Endothelial cell of umbilical vein (primary cell): Measurements from ENCODE around the gene FAXDC2. TPM values are rescaled to one million over a fixed set of nuclear protein-coding genes. Genes with fewer than 3 reads are reported as not detected.

ENCODE experiments used
- BruUV-seq: library from RNA; stranded (reverse); fragments of 400-500 nt; replicated peaks from 2 replicates; lab custom pipeline; 2021; lab: Mats Ljungman, UMichigan
- CTCF ChIA-PET: fragments of 300-600, 350-600 bp; sonication (Branson Sonifier 250); formaldehyde crosslinking; loops from one replicate; lab custom pipeline; 2021; ENCODE audit warnings: antibody characterized with exemption, inconsistent platforms; lab: Charles Lee
- POLR2A ChIA-PET: fragments of 300-600, 350-600 bp; sonication (Branson Sonifier 250); formaldehyde crosslinking; loops from one replicate; lab custom pipeline; 2021; ENCODE audit warnings: antibody characterized with exemption, inconsistent platforms; lab: Charles Lee
- DNase-seq: peaks from one replicate; pipeline ENCODE4 v3.0.0-alpha.2; 2011; ENCODE audit warnings: low read depth, low spot score
- FAIRE-seq: peaks from 2 replicates; lab custom pipeline; 2011; peaks lifted over from hg19 to GRCh38; lab: Jason Lieb, UNC
- H2AFZ ChIP-seq: 2 replicates; pipeline ENCODE4 v1.6.0; 2012; ENCODE audit warnings: low read depth, low read length, control low read depth, inconsistent platforms
- H3K27ac ChIP-seq: 2 replicates; pipeline ENCODE4 v1.5.1; 2011; ENCODE audit warnings: low read depth, mild to moderate bottlenecking, control low read depth, low read length, moderate library complexity; ENCODE audit not compliant: insufficient read depth
- H3K27me3 ChIP-seq, 2 experiments: 2 replicates each; pipeline versions ENCODE4 v1.6.0 to v1.6.1; 2011; ENCODE audit warnings: low read length in 2 of 2, mixed read lengths in 1 of 2; ENCODE audit not compliant: control insufficient read depth in 2 of 2, insufficient read depth in 2 of 2
- H3K36me3 ChIP-seq, 2 experiments: 2 replicates in 1 of 2; 3 replicates in 1 of 2; pipeline ENCODE4 v1.5.1; 2011; ENCODE audit warnings: low read length in 2 of 2, mild to moderate bottlenecking in 1 of 2, moderate library complexity in 1 of 2; ENCODE audit not compliant: control insufficient read depth in 2 of 2, insufficient read depth in 2 of 2; ENCODE audit errors: extremely low read depth in 1 of 2
- H3K4me1 ChIP-seq: 3 replicates; pipeline ENCODE4 v1.5.1; 2011; ENCODE audit warnings: mild to moderate bottlenecking, low read length; ENCODE audit not compliant: control insufficient read depth, insufficient read depth; ENCODE audit errors: extremely low read depth
- H3K4me2 ChIP-seq: 2 replicates; pipeline ENCODE4 v1.6.1; 2011; ENCODE audit warnings: low read length, control low read depth, mixed read lengths; ENCODE audit not compliant: insufficient read depth
- H3K4me3 ChIP-seq, 3 experiments: fragments of 200-600 bp in 1 of 3; sonication (generic), shearing (Covaris generic) in 1 of 3; replicated peaks in 1 of 3; 2 replicates each; pipeline ENCODE4 v1.5.1; 2011 to 2016; ENCODE audit warnings: control low read depth in 3 of 3, low read length in 3 of 3, mild to moderate bottlenecking in 2 of 3, inconsistent platforms in 1 of 3, low read depth in 1 of 3, moderate library complexity in 1 of 3; ENCODE audit not compliant: insufficient read depth in 1 of 3
- H3K79me2 ChIP-seq: 2 replicates; pipeline ENCODE4 v1.6.0; 2012; ENCODE audit warnings: low read length, inconsistent platforms; ENCODE audit not compliant: control insufficient read depth, insufficient read depth
- H3K9ac ChIP-seq: replicated peaks from 2 replicates; pipeline ENCODE3; 2011; ENCODE audit warnings: low read length, control low read depth; ENCODE audit not compliant: insufficient read depth; ENCODE audit errors: extremely low read depth
- H3K9me1 ChIP-seq: replicated peaks from 3 replicates; pipeline ENCODE4 v1.6.0; 2011; ENCODE audit warnings: mild to moderate bottlenecking, low read length; ENCODE audit not compliant: control insufficient read depth, insufficient read depth; ENCODE audit errors: extremely low read depth
- H3K9me3 ChIP-seq: replicated peaks from 2 replicates; pipeline ENCODE4 v1.5.1; 2012; ENCODE audit warnings: low read length, inconsistent platforms; ENCODE audit not compliant: control insufficient read depth, insufficient read depth
- H4K20me1 ChIP-seq: replicated peaks from 2 replicates; pipeline ENCODE3; 2011; ENCODE audit warnings: mild to moderate bottlenecking, low read length; ENCODE audit not compliant: control insufficient read depth, insufficient read depth; ENCODE audit errors: extremely low read depth
- CTCF ChIP-seq, 2 donors: IDR thresholded peaks; 1 replicate in 1 of 2; 2 replicates in 1 of 2; pipeline ENCODE4 v1.5.1; 2011; ENCODE audit warnings: low read length in 2 of 2, mild to moderate bottlenecking in 2 of 2, moderate library complexity in 2 of 2, control low read depth in 1 of 2, inconsistent platforms in 1 of 2, low read depth in 1 of 2; ENCODE audit not compliant: insufficient read depth in 1 of 2; ENCODE audit errors: extremely low read depth in 1 of 2
- EZH2 ChIP-seq: IDR thresholded peaks from 2 replicates; pipeline ENCODE4 v1.6.1; 2012; ENCODE audit warnings: borderline replicate concordance, low read depth, mild to moderate bottlenecking, moderate library complexity, low read length, inconsistent platforms; ENCODE audit not compliant: severe bottlenecking
- FOS ChIP-seq: IDR thresholded peaks from 2 replicates; pipeline ENCODE4 v1.6.1; 2011; ENCODE audit warnings: mild to moderate bottlenecking, low read length, moderate library complexity, borderline replicate concordance; ENCODE audit not compliant: insufficient read depth
- GATA2 ChIP-seq: IDR thresholded peaks from 2 replicates; pipeline ENCODE4 v1.7.0; 2011; ENCODE audit warnings: low read depth, mild to moderate bottlenecking, moderate library complexity, mixed read lengths, low read length; ENCODE audit not compliant: insufficient read length, insufficient read depth
- JUN ChIP-seq: IDR thresholded peaks from 2 replicates; pipeline ENCODE4 v1.6.1; 2011; ENCODE audit warnings: borderline replicate concordance, low read depth; ENCODE audit not compliant: insufficient read length, insufficient read depth
- MAX ChIP-seq: IDR thresholded peaks from 2 replicates; pipeline ENCODE4 v1.6.1; 2011; ENCODE audit not compliant: insufficient read depth, insufficient read length
- MYC ChIP-seq: IDR thresholded peaks from one replicate; pipeline ENCODE4 v1.6.1; 2011; ENCODE audit warnings: mild to moderate bottlenecking, low read depth, low read length
- POLR2A ChIP-seq: IDR thresholded peaks from 2 replicates; pipeline ENCODE4 v1.6.1; 2012; ENCODE audit warnings: low read depth, mild to moderate bottlenecking, control low read depth, low read length
- POLR2AphosphoS5 ChIP-seq: IDR thresholded peaks from 2 replicates; pipeline ENCODE4 v1.6.1; 2012; ENCODE audit warnings: low read depth, mild to moderate bottlenecking, control low read depth, low read length, moderate library complexity; ENCODE audit not compliant: insufficient read depth
- dilution Hi-C: fragments of 300-500 bp; cut with MboI; formaldehyde crosslinking; loops from one replicate; pipeline ENCODE4 v1.15.0; 2019; ENCODE audit warnings: low sequenced_read_pairs; ENCODE audit not compliant: extremely low pct_ligation_motif_present
- intact Hi-C: fragments of 100-400 bp; cut with micrococcal nuclease; formaldehyde crosslinking; loops from one replicate; pipeline ENCODE4 v1.10.0; 2022
- polyA plus RNA-seq, 4 experiments: library from polyadenylated mRNA; depleted of rRNA in 3 of 4; stranded (reverse) in 3 of 4; unstranded in 1 of 4; fragments of >200 nt; gene quantifications; 2 replicates each; pipeline versions ENCODE4 v1.2.1 to v1.2.3, GENCODE V29; 2011 to 2012; ENCODE audit warnings: missing spikeins in 1 of 4
- total RNA-seq: library from RNA; stranded (reverse); gene quantifications from 2 replicates; pipeline ENCODE4 v1.2.3, GENCODE V29; 2021

FAXDC2 gene
- total and polyA plus RNA-seq, 2 donors (not counting 3 experiments of a cell fraction or from before 2014, with no cell fraction given), result 8.3 to 12.0 TPM

GRCh38 chr5:154885439-154885838 is 35.0 kb upstream of the FAXDC2 start:
- H3K4me1 ChIP-seq, result peaks cover 7% of the 10 kb centered on the region
- no TSS peak for BruUV-seq
- ChIA-PET CTCF (no interaction called here), POLR2A (no interaction called here)
- no peak overlapping the region for H3K4me3 ChIP-seq
- no peaks in the 10 kb centered on the region for H3K9me1 ChIP-seq
- no peak overlapping the region for H3K9ac ChIP-seq
- no peak for TF ChIP-seq GATA2
- TF ChIP-seq POLR2A, result no peak
- TF ChIP-seq JUN, result no peak
- no peak for TF ChIP-seq POLR2AphosphoS5
- no peak for TF ChIP-seq MYC
- no peak for TF ChIP-seq CTCF (IDR thresholded peaks at IDR 0.05; ENCODE audit: extremely low read depth in 1 of 2, insufficient read depth in 1 of 2, low read depth in 1 of 2, low read length in 2 of 2)
- TF ChIP-seq FOS, result no peak
- no peak for TF ChIP-seq EZH2
- no peak for TF ChIP-seq MAX
- no peaks in the 10 kb centered on the region for H3K27me3 ChIP-seq
- FAIRE-seq (no peak), DNase-seq (no peak)
- dilution Hi-C loops, result no loop called here
- no peak overlapping the region for H2AFZ ChIP-seq
- H3K36me3 ChIP-seq, result peaks cover 21 to 24% of the 10 kb centered on the region in 2 experiments
- no peak overlapping the region for H3K27ac ChIP-seq
- no peak overlapping the region for H3K4me2 ChIP-seq
- peaks cover 9% of the 10 kb centered on the region for H3K9me3 ChIP-seq
- no peaks in the 10 kb centered on the region for H3K79me2 ChIP-seq
- intact Hi-C loops, result no loop called here
- H4K20me1 ChIP-seq, result no peaks in the 10 kb centered on the region
